Raji (cell line): Measurements from ENCODE around the gene IGFBP6.

ENCODE experiments used
- POLR2A ChIP-seq: IDR thresholded peaks from 2 replicates; pipeline ENCODE4 v1.6.1; 2011; ENCODE audit warnings: low read depth, low read length, control low read depth; ENCODE audit not compliant: insufficient read depth

Gene IGFBP6

GRCh38 chr12:53113136-53113705 lies 15.8 kb downstream of the IGFBP6 start:
- no peak for TF ChIP-seq POLR2A

GRCh38 chr12:53113951-53114350 lies 16.5 kb downstream of the IGFBP6 start:
- TF ChIP-seq POLR2A: no peak

GRCh38 chr12:53115112-53115890 lies 17.8 kb downstream of the IGFBP6 start:
- TF ChIP-seq POLR2A: no peak

- no peak for TF ChIP-seq POLR2A
Observed at GRCh38 chr12:53115891-53116648, 18.6 kb downstream of the IGFBP6 start.

GRCh38 chr12:53118751-53119300 lies 21.4 kb downstream of the IGFBP6 start:
- no peak for TF ChIP-seq POLR2A

- TF ChIP-seq POLR2A: no peak
Observed at GRCh38 chr12:53120685-53121525, 23.4 kb downstream of the IGFBP6 start.

- TF ChIP-seq POLR2A: no peak
Observed at GRCh38 chr12:53122961-53123468, 25.5 kb downstream of the IGFBP6 start.

GRCh38 chr12:53123578-53124351 lies 26.3 kb downstream of the IGFBP6 start:
- no peak for TF ChIP-seq POLR2A

- TF ChIP-seq POLR2A: no peak
Observed at GRCh38 chr12:53124352-53124723, 26.9 kb downstream of the IGFBP6 start.

GRCh38 chr12:53127169-53127568 lies 29.7 kb downstream of the IGFBP6 start:
- no peak for TF ChIP-seq POLR2A

- TF ChIP-seq POLR2A: no peak
Observed at GRCh38 chr12:53128780-53129569, 31.5 kb downstream of the IGFBP6 start.

- no peak for TF ChIP-seq POLR2A
Observed at GRCh38 chr12:53131844-53132243, 34.4 kb downstream of the IGFBP6 start.

- no peak for TF ChIP-seq POLR2A
Observed at GRCh38 chr12:53133722-53134121, 36.3 kb downstream of the IGFBP6 start.

GRCh38 chr12:53143355-53143754 lies 45.9 kb downstream of the IGFBP6 start:
- TF ChIP-seq POLR2A: no peak
